ENCODE results near the gene COL7A1.

The COL7A1 gene

GRCh38 chr3:48591886-48592518, 3.1 kb downstream of the COL7A1 start:
- no peak for DNase-seq (ENCODE audit: low read depth, low spot score)

- no peak for DNase-seq (ENCODE audit: low read depth, low spot score)
Observed at GRCh38 chr3:48591436-48591835, 3.7 kb downstream of the COL7A1 start.

GRCh38 chr3:48588230-48588629, 6.9 kb downstream of the COL7A1 start:
- no peak for DNase-seq (ENCODE audit: low read depth, low spot score)

DNA sequence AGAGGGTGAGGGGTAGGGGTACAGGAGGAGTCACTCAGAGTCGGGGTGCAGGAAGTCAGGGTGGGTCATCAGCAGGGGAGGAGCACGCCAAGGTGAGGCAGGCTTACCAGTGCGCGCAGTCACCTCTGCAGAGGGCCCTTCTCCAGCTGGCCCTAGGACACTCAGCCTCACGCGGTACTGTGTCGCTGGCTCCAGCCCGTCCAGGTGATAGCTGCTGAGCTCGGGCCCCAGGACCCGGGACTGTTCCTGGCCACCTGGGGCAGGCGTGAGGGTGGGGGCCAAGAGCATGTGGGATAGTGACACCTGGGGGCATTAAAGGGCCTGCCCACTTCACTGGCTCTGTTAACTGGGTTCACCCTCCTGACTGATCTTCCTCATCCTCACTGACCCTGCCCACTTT, 7.4 kb downstream of the COL7A1 start:
- DNase-seq (ENCODE audit: low read depth, low spot score): no peak

DNA sequence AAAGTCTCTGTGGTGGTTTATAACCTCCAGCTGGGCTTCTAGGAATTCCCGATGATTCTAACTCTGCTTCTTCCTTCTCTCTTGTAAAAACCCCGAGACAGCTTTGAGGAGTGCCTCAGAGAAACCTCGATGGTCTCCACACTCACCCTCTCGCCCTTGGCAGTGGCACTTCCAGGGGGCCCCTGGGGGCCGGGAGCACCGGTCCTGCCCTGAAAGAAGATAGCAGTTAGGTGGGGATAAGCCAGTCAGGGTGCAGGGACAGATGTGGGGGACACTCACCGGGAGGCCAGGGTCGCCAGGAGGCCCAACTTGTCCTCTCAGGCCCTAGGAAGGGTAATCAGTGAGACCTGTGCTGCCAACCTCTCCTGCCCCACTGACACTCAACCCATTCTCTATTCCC, 9.7 kb downstream of the COL7A1 start:
- DNase-seq (ENCODE audit: low read depth, low spot score): no peak

- no peak for DNase-seq (ENCODE audit: low read depth, low spot score)
Observed at GRCh38 chr3:48584836-48585235, 10.3 kb downstream of the COL7A1 start.

DNA sequence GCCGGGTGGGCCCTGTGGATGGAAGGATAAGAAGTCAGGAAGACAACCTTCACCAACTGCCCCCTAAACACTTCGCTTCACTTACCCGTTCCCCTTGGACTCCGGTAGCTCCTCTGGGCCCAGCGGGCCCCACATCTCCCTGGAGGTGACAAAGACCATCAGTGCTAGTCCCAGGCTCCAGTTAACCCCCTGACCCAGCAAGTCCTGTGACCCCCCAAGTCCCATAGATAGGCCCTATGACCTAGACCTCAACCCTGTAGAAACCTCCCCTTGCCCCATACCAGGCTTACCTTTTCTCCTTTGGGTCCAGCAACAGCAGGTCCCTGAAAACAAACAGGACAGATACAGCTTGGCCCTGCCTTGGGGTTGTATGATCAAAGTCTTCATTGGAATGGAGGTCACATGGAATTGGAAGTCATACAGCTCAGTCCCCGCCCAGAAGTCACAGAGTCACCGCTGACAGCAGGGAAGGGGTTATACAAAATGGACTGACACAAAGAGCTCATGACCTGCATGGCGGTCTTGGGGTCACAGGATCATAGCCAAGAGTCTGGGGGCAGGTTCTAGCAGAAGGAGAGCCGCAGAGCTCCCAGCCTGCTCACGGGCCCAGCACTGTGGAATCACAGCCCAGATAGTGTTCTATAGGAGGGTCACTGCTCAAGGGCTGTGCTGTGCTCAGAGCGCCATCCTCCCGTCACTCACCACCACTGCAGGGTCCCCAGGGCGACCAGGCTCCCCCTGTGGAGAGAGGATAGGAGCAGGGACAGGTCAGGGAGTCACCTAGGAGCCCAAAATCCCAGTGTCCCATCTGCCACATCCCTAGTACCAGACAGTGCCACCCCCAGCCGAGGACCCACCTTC, 13.3 kb downstream of the COL7A1 start:
- DNase-seq (ENCODE audit: low read depth, low spot score): no peak

- no peak for DNase-seq (ENCODE audit: low read depth, low spot score)
Observed at GRCh38 chr3:48576647-48577046, 18.5 kb downstream of the COL7A1 start.

GRCh38 chr3:48575366-48575765, 19.8 kb downstream of the COL7A1 start:
- no peak for DNase-seq (ENCODE audit: low read depth, low spot score)

DNA sequence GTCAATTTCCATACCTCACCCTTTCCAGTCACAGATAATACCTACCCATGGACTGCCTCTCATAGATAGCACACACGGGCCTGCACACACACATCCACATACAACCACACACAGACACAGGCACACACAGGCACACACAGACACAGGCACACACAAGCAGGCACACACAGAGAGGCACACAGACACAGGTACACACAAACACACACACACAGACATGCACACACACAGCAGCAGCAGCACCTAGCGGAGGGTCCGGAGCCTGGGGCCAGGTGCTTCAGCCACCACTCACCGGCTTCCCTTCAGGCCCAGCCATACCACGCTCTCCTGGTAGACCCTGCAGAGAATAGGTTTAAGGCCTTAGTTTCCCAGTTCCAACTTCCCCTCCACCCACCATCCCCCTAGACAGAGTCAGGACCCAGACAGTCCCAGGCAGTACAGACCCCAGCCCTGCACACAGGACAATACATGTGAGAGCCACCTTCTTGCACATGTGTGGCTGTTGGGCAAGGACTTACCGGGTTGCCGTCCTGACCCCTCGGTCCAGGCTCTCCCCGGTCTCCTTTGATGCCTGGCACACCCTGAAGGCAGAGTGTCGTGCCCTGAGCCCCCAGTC, 21.1 kb downstream of the COL7A1 start:
- no peak for DNase-seq (ENCODE audit: low read depth, low spot score)

- no peak for DNase-seq (ENCODE audit: low read depth, low spot score)
Observed at GRCh38 chr3:48572517-48572916, 22.6 kb downstream of the COL7A1 start.

DNA sequence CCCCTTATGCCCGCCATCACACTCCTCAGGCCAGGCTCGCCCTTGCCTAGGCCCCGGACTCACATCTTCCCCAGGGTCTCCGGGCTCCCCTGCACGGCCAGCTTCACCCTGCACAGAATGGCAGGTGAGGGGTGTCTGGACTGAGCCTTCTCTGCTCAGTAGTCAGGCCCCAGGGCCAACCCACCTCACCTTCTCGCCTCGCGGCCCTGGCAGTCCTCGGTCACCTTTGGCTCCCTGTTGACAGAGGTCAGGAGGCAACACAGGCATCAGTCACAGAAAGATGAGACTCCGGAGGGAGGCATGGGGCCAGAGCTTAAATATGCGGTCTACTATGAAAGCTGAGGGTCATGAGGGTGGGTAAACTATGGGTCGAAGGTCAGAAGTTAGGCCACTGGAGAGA, 23.2 kb downstream of the COL7A1 start:
- DNase-seq (ENCODE audit: low read depth, low spot score): no peak

DNA sequence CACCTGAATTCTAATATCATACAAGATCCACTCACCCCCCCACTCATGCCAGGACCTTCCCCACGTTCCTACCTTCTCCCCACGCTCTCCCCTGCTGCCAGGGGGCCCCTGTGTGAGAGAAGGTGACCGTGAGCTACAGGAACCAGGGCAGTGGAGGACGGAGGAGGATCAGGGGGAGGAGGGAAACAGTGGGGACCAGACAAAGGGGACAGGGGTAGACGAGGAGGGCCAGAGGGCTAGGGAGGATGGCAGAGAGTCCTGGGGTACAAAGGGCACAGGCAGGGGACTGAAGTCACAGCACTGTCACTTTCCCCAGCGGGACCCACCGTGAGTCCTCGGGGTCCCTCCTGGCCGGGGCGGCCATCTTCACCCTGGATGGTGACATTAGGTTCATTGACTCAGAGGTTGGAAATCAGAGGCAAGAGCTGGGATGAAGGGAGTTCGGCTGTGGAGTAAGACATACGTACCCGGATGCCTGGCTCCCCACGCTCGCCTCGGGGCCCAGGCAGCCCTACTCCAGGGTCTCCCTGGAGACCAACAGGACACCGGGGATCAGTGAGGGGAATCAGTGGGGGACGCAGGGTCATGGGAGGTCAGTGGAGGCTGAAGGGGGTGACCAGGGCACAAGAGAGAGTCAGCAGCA, 25.2 kb downstream of the COL7A1 start:
- DNase-seq (ENCODE audit: low read depth, low spot score): no peak

DNA sequence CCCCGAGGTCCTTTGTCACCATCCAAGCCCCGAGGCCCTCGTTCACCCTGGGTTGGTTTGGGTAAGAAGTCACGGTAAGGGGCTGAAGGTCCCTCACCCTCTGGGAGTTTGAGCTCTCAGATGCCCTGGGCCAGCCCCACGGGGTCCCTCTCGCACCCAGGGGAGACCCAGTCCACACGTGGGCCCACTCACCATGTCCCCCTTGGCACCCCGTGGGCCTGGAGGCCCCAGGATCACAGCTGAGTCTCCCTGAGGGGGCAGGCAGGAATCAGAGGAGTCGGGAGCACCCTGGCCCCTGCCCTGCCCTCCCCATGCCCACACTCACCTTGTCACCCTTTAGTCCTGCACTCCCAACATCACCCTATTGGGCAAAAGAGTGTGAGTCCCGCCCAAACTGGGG, 25.7 kb downstream of the COL7A1 start:
- no peak for DNase-seq (ENCODE audit: low read depth, low spot score)

- DNase-seq (ENCODE audit: low read depth, low spot score): no peak
Observed at GRCh38 chr3:48568476-48568875, 26.7 kb downstream of the COL7A1 start.

DNA sequence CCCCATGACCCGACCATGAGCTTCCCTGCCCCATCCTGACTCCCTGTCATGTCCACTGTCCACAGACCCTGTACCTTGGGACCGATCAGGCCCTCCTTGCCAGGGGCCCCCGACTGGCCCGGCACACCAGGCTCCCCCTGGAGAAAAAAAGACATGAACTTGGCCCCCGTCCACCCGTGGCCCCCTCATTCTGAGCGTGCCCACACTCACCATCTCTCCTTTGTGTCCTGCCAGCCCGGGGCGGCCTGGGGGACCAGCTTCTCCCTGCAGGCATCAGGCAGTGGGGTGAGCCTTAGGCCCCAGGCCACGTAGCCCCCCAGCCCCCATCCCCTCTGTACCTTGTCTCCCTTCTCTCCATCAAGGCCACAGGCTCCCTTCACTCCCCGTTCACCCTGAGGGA, 27.6 kb downstream of the COL7A1 start:
- no peak for DNase-seq (ENCODE audit: low read depth, low spot score)

- DNase-seq (ENCODE audit: low read depth, low spot score): no peak
Observed at GRCh38 chr3:48567090-48567489, 28.0 kb downstream of the COL7A1 start.

GRCh38 chr3:48566401-48566760, 28.7 kb downstream of the COL7A1 start:
- no peak for DNase-seq (ENCODE audit: low read depth, low spot score)

DNA sequence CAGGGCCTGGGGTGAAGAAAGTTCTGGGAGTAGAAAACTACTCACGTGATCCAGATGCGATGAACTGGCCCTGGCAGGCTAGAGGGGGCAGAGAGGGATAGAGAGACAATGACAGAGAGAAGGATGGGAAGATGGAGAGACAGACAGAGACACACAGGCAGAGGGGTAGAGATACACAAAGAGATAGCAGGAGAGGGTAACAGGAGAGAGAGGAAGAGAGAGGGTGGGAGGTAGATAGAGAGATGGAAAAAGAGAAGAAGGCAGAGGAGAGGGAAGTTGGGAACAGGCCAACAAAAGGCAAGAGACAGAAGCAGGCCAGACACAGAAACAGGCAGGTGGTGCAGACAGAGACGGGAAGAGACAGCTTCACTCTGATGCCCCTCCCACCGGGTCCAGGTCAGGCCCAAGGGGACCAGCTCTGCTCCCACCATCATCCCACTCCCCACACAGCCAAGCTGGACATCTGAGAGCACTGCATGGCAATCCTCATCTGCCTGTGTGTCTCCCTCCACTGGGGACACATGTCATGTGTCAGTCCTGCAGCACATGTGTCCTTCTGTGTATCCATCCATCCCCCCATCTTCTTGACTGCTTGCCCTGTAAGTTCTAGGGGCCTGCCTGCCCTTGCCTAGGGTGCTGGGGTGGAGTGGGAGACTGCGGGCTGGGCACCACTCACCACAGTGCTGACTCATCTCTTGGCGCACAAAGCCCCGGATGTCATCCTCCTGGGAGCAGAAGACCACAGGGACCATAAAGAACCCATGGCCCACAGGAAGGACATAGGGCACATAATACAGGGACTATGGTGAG, 29.3 kb downstream of the COL7A1 start:
- DNase-seq (ENCODE audit: low read depth, low spot score): no peak

DNA sequence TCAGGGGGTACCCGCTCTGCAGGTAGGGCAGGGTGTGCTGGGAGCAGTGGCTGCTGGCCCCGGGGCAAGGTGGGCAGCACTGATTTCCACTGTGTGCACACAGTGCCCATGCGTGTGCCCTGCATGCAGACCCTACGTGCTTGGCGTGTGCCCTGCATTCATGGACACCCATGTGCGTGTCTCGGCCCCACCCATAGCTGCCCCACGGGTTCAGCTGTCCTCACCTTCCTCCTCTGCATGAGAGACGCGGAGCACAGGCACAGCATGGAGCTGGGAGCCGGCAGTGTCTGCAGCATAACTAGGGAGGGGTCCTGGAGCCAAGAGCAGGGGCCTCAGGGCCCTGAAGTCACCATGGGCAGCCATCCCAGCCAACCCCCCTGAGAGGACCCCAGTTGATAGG, 29.9 kb downstream of the COL7A1 start:
- no peak for DNase-seq (ENCODE audit: low read depth, low spot score)

DNA sequence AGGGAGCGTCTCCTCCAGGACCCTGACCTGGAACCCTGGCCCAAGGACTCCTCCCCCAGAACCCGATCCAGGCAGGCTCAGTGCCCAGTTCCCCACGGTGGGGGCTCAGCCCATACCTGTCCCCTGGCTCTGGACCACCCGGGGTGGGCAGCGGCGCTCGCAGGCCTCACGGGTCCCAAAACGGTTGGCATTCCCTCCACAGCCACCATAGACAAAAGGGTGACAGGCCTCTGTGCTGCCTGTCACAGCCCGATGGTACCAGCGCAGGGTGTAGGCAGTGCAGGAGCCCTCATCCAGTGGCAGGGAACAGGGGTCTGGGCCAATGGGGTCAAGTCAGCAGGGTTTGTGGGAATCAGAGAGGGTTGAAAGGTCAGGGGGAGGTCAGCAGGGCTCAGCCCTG, 30.5 kb downstream of the COL7A1 start:
- no peak for DNase-seq (ENCODE audit: low read depth, low spot score)

- DNase-seq (ENCODE audit: low read depth, low spot score): no peak
Observed at GRCh38 chr3:48564022-48564421, 31.1 kb downstream of the COL7A1 start.

Measured in ELF-1 (cell line).